Hepatocyte (in vitro differentiated cells): ENCODE measurements around the gene PRPSAP2. TPM values are rescaled to one million over a fixed set of nuclear protein-coding genes. Genes with fewer than 3 reads are reported as not detected.
A peak's percentile ranks its signal among the peaks of the same experiment; 100 is the strongest.

Experiments
- DNase-seq: peaks from one replicate; pipeline ENCODE4 v3.0.0-alpha.2; 2016; ENCODE audit warnings: low spot score
- H2AFZ ChIP-seq: fragments of 200-600 bp; sonication (generic); 2 replicates; pipeline ENCODE4 v1.6.0; 2016; ENCODE audit warnings: antibody characterized with exemption, mild to moderate bottlenecking
- H3K27ac ChIP-seq: fragments of 200-600 bp; sonication (generic); 2 replicates; pipeline ENCODE4 v1.5.1; 2016; ENCODE audit warnings: mild to moderate bottlenecking
- H3K27me3 ChIP-seq: fragments of 200-600 bp; sonication (generic); 2 replicates; pipeline ENCODE4 v1.6.1; 2016
- H3K36me3 ChIP-seq: fragments of 200-600 bp; sonication (generic); replicated peaks from 2 replicates; pipeline ENCODE4 v1.5.1; 2016; ENCODE audit warnings: low read depth; ENCODE audit not compliant: insufficient read depth
- H3K4me1 ChIP-seq: fragments of 200-600 bp; sonication (generic); 2 replicates; pipeline ENCODE4 v1.5.1; 2016; ENCODE audit warnings: mild to moderate bottlenecking, moderate library complexity; ENCODE audit not compliant: insufficient read depth
- H3K4me2 ChIP-seq: fragments of 200-600 bp; sonication (generic); 2 replicates; pipeline ENCODE4 v1.6.0; 2016
- H3K4me3 ChIP-seq: fragments of 200-600 bp; sonication (generic); 2 replicates; pipeline ENCODE4 v1.5.1; 2016; ENCODE audit warnings: mild to moderate bottlenecking
- H3K79me2 ChIP-seq: fragments of 200-600 bp; sonication (generic); 2 replicates; pipeline ENCODE4 v1.6.0; 2017; ENCODE audit warnings: mild to moderate bottlenecking
- H3K9me2 ChIP-seq: fragments of 200-600 bp; sonication (generic); replicated peaks from 2 replicates; pipeline ENCODE4 v1.6.0; 2017; ENCODE audit warnings: mild to moderate bottlenecking; ENCODE audit not compliant: insufficient read depth
- H3K9me3 ChIP-seq: fragments of 200-600 bp; sonication (generic); 2 replicates; pipeline ENCODE4 v1.5.1; 2016; ENCODE audit warnings: low read depth, mild to moderate bottlenecking
- H4K20me1 ChIP-seq: fragments of 200-600 bp; sonication (generic); 2 replicates; pipeline ENCODE4 v1.6.0; 2016; ENCODE audit warnings: mild to moderate bottlenecking; ENCODE audit not compliant: insufficient read depth, poor library complexity, severe bottlenecking
- CTCF ChIP-seq: fragments of 200-600 bp; sonication (generic); IDR thresholded peaks from 2 replicates; pipeline ENCODE4 v1.5.1; 2016; ENCODE audit warnings: antibody characterized with exemption, mild to moderate bottlenecking; ENCODE audit not compliant: poor library complexity
- EZH2 ChIP-seq: fragments of 200-600 bp; sonication (generic); IDR thresholded peaks from 2 replicates; pipeline ENCODE4 v1.6.1; 2016; ENCODE audit warnings: antibody characterized with exemption, mild to moderate bottlenecking, borderline replicate concordance
- EZH2phosphoT487 ChIP-seq: fragments of 200-600 bp; sonication (generic); IDR thresholded peaks from one replicate; pipeline ENCODE4 v1.6.1; 2018; ENCODE audit warnings: antibody characterized with exemption, mild to moderate bottlenecking, low read depth, moderate library complexity; ENCODE audit not compliant: unreplicated experiment, severe bottlenecking
- WGBS: methylation state at CpG from one replicate; pipeline ENCODE4 v1.1.6; 2016; ENCODE audit warnings: low lambda C conversion rate; ENCODE audit errors: missing lambda C conversion rate; 5-methylcytosine and 5-hydroxymethylcytosine counted together
- polyA plus RNA-seq: library from polyadenylated mRNA; unstranded; fragments of >200 nt; fragmentation: Nextera tagmentation; extraction: Ambion mirVana; gene quantifications from 2 replicates; pipeline ENCODE4 v1.2.1, GENCODE V29; 2016
- total RNA-seq: library from RNA; depleted of rRNA; stranded (reverse); fragments of >200 nt; gene quantifications from 2 replicates; pipeline ENCODE4 v1.2.3, GENCODE V29; 2014

Gene PRPSAP2
- total and polyA plus RNA-seq, 2 experiments from 2014 or later: 25.0 to 55.7 TPM

GRCh38 chr17:18970582-18971480, 112.9 kb downstream of the PRPSAP2 start:
- Histone ChIP-seq H3K79me2 (no peaks in the 10 kb centered on the region), H2AFZ (no peak overlapping the region), H3K27me3 (no peaks in the 10 kb centered on the region), H3K4me2 (no peak overlapping the region), H3K36me3 (no peaks in the 10 kb centered on the region), H3K9me2 (no peaks in the 10 kb centered on the region), H3K9me3 (no peaks in the 10 kb centered on the region), H4K20me1 (no peaks in the 10 kb centered on the region), H3K27ac (no peak overlapping the region), H3K4me1 (peaks cover 24% of the 10 kb centered on the region), H3K4me3 (no peak overlapping the region)
- no peak for DNase-seq
- TF ChIP-seq EZH2phosphoT487: no peak
- TF ChIP-seq CTCF: peak; percentile 10
- TF ChIP-seq EZH2: no peak
- WGBS: 94% methylated on average over 28 of the region's 28 CpGs

DNA sequence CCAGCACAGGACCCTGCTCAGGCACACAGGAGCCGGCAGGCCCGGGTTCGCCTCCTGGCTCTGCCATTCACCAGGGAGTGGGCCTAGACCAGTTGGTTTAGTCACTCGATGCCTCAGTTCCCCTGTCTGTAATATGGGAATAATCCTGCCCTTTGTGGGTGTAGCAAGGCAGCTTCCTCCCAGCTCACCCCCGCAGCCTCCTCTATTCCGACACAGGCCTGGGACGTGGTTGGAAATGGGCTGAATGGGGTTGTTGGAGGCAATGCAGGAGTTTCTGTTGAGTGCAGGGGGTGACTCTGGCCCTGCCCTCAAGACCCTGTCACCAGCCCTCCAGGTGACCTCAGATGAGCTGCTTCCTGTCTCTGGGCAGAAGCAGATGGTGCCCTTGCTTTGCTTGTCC, 113.9 kb downstream of the PRPSAP2 start:
- no peak for DNase-seq
- Histone ChIP-seq H3K27ac (no peak overlapping the region), H3K4me1 (peaks cover 24% of the 10 kb centered on the region), H3K27me3 (no peaks in the 10 kb centered on the region), H3K36me3 (no peaks in the 10 kb centered on the region), H3K4me3 (no peak overlapping the region), H3K4me2 (no peak overlapping the region), H3K79me2 (no peaks in the 10 kb centered on the region), H2AFZ (no peak overlapping the region), H3K9me3 (no peaks in the 10 kb centered on the region), H3K9me2 (no peaks in the 10 kb centered on the region), H4K20me1 (no peaks in the 10 kb centered on the region)
- TF ChIP-seq EZH2phosphoT487 (no peak), CTCF (no peak), EZH2 (no peak)
- 94% methylated on average over 7 of the region's 7 CpGs for WGBS

- Histone ChIP-seq H3K9me2 (no peaks in the 10 kb centered on the region), H3K4me1 (peaks cover 6% of the 10 kb centered on the region), H3K79me2 (no peaks in the 10 kb centered on the region), H3K9me3 (no peaks in the 10 kb centered on the region), H3K27me3 (no peaks in the 10 kb centered on the region), H3K4me2 (no peak overlapping the region), H4K20me1 (no peaks in the 10 kb centered on the region), H2AFZ (no peak overlapping the region), H3K27ac (no peak overlapping the region), H3K4me3 (no peak overlapping the region), H3K36me3 (no peaks in the 10 kb centered on the region)
- WGBS: 92% methylated on average over 10 of the region's 10 CpGs
- no peak for DNase-seq
- no peak for TF ChIP-seq EZH2phosphoT487
- TF ChIP-seq CTCF: no peak
- TF ChIP-seq EZH2: no peak
Observed at GRCh38 chr17:18974407-18975149, 116.6 kb downstream of the PRPSAP2 start.
